22Rv1 (cell line): ENCODE results near the gene RNGTT.

Experiments
- CTCF ChIP-seq: fragments of 450-650 bp; IDR thresholded peaks from 2 replicates; pipeline ENCODE4 v1.5.1; 2017; ENCODE audit warnings: mild to moderate bottlenecking
- ZFX ChIP-seq: fragments of 450-650 bp; IDR thresholded peaks from 2 replicates; pipeline ENCODE4 v1.6.1; 2017; ENCODE audit warnings: antibody characterized with exemption, borderline replicate concordance

- TF ChIP-seq CTCF (no peak), ZFX (no peak)
Measured at GRCh38 chr6:88763160-88763559, 200.3 kb downstream of the RNGTT start.
